K562 (cell line): ENCODE results near the gene HOXC5. TPM values are rescaled to one million over a fixed set of nuclear protein-coding genes. Genes with fewer than 3 reads are reported as not detected.

Experiments used
- CHD7 ChIP-seq: fragments of 200-600 bp; sonication (generic); IDR thresholded peaks from one replicate; pipeline ENCODE4 v1.6.1; 2012; ENCODE audit warnings: mild to moderate bottlenecking, low read depth, low read length, inconsistent platforms
- OTX1 ChIP-seq: fragments of 450-650 bp; formaldehyde crosslinking; IDR thresholded peaks from 2 replicates; pipeline ENCODE4 v1.4.0; 2022; ENCODE audit warnings: mild to moderate bottlenecking
- polyA plus RNA-seq, 8 experiments: library from polyadenylated mRNA; depleted of rRNA in 4 of 8; stranded (reverse) in 5 of 8; unstranded in 3 of 8; fragments of >200 nt; fragmentation: Nextera tagmentation in 2 of 8; fragmentation: Illumina TruSeq in 1 of 8; extraction: Ambion mirVana in 2 of 8; extraction: Trizol in 1 of 8; gene quantifications; 2 replicates each; pipeline versions ENCODE4 v1.2.1 to v1.2.3, GENCODE V29; 2011 to 2014; ENCODE audit warnings: inconsistent platforms in 1 of 8, missing spikeins in 1 of 8
- total RNA-seq, 7 experiments: library from RNA; depleted of rRNA in 6 of 7; stranded (reverse); fragments of >200 nt in 6 of 7; fragmentation: Illumina TruSeq in 2 of 7; extraction: Trizol in 2 of 7; gene quantifications; 2 replicates each; pipeline versions ENCODE4 v1.2.1 to v1.2.3, GENCODE V29; 2011 to 2021; ENCODE audit warnings: low replicate concordance in 1 of 7

Gene HOXC5
- total and polyA plus RNA-seq, 9 of the 15 experiments (the other 6 are each of a cell fraction or from before 2014, with no cell fraction given) = 0.10 to 0.44 (median 0.18) TPM; not detected in 4

- no peak for TF ChIP-seq CHD7
- no peak for TF ChIP-seq OTX1 (CRISPR knock-in tag)
Observed at GRCh38 chr12:54024127-54024526, 8.7 kb upstream of the HOXC5 start (continued).
